DOHH2 (cell line): ENCODE measurements around the gene TMEM164.

Experiments used
- H3F3A ChIP-seq: fragments of 200-600 bp; sonication (generic), shearing (Covaris generic); 2 replicates; pipeline ENCODE4 v1.6.0; 2016; ENCODE audit warnings: antibody characterized with exemption, mild to moderate bottlenecking; ENCODE audit not compliant: control insufficient read depth, insufficient read depth
- H3K27ac ChIP-seq: fragments of 200-600 bp; sonication (generic); 2 replicates; pipeline ENCODE4 v1.5.1; 2014; ENCODE audit warnings: low read depth, mild to moderate bottlenecking, low read length, moderate library complexity
- H3K27me3 ChIP-seq: fragments of 200-600 bp; sonication (generic); 2 replicates; pipeline ENCODE4 v1.6.1; 2014; ENCODE audit warnings: mild to moderate bottlenecking, low read length, mixed read lengths; ENCODE audit not compliant: control insufficient read depth
- H3K36me3 ChIP-seq: fragments of 200-600 bp; sonication (generic); 2 replicates; pipeline ENCODE4 v1.6.1; 2014; ENCODE audit warnings: mild to moderate bottlenecking, low read length, moderate library complexity, mixed read lengths; ENCODE audit not compliant: control insufficient read depth
- H3K4me1 ChIP-seq: fragments of 200-600 bp; sonication (generic); 2 replicates; pipeline ENCODE4 v1.6.1; 2014; ENCODE audit warnings: mild to moderate bottlenecking, low read length, mixed read lengths; ENCODE audit not compliant: control insufficient read depth
- H3K4me2 ChIP-seq: fragments of 200-600 bp; sonication (generic); 2 replicates; pipeline ENCODE4 v1.6.0; 2014; ENCODE audit warnings: mild to moderate bottlenecking, low read length, moderate library complexity
- H3K4me3 ChIP-seq: fragments of 200-600 bp; sonication (generic); 2 replicates; pipeline ENCODE4 v1.5.1; 2014; ENCODE audit warnings: mild to moderate bottlenecking, low read length, mixed read lengths
- H3K79me2 ChIP-seq: fragments of 200-600 bp; sonication (generic); 2 replicates; pipeline ENCODE4 v1.6.1; 2014; ENCODE audit warnings: mild to moderate bottlenecking, low read length, mixed read lengths; ENCODE audit not compliant: control insufficient read depth
- H3K9me2 ChIP-seq: fragments of 200-600 bp; sonication (generic); replicated peaks from 2 replicates; pipeline ENCODE4 v1.6.1; 2014; ENCODE audit warnings: mild to moderate bottlenecking, low read length, mixed read lengths; ENCODE audit not compliant: control insufficient read depth
- H3K9me3 ChIP-seq: fragments of 200-600 bp; sonication (generic); 2 replicates; pipeline ENCODE4 v1.6.1; 2014; ENCODE audit warnings: antibody characterized with exemption, low read length, mixed read lengths; ENCODE audit not compliant: control insufficient read depth, insufficient read depth
- H4K20me1 ChIP-seq: fragments of 200-600 bp; sonication (generic); 2 replicates; pipeline ENCODE4 v1.6.0; 2014; ENCODE audit warnings: low read depth, mild to moderate bottlenecking, antibody characterized with exemption, low read length, moderate library complexity; ENCODE audit not compliant: control insufficient read depth, insufficient read depth
- CTCF ChIP-seq: fragments of 200-600 bp; sonication (generic); IDR thresholded peaks from one replicate; pipeline ENCODE4 v1.5.1; 2014; ENCODE audit warnings: antibody characterized with exemption, mild to moderate bottlenecking, low read depth, low read length; ENCODE audit not compliant: poor library complexity, severe bottlenecking
- EZH2phosphoT487 ChIP-seq: fragments of 200-600 bp; sonication (generic); IDR thresholded peaks from 2 replicates; pipeline ENCODE4 v1.6.1; 2017; ENCODE audit warnings: borderline replicate concordance, mild to moderate bottlenecking, antibody characterized with exemption, low read length, moderate library complexity, mixed read lengths

Gene TMEM164

DNA sequence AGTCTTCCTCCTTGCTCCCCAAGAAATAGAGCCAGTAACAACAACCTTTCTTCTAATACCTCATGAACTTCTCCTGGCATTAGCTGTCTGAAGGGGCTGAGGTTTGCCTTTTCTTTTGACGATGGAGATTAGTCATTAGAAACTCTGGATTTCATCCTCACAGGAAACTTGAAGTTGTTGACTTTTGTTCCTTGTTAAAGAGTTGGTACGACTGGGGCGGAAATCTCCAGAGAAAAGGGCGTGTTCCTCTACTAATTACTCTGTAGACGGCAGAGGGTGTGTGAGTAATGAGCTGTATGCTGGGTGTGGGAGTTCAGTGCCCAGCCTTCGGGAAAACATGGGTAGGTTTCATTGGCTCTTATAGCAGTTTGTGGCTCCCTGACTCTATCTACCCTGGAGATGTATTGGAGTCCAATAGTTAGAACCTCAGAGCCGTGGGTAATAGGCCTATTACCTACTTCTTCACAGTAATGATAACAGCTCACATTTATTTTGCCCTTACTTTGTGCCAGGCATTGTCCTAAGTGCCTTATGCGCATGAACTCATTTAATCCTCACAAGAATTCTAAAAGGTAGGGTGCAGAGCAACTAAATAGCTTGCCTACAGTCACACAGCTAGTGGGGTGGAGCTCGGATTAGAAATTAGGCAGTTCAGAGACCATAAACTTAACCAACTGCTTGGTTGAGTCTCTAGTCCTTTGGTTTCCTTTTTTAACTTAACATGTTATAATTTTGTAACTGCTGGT is 23.4 kb downstream of the TMEM164 start:
- Histone ChIP-seq H3K9me2 (no peaks in the 10 kb centered on the region), H3K9me3 (no peaks in the 10 kb centered on the region), H3K36me3 (no peaks in the 10 kb centered on the region), H3K27me3 (no peaks in the 10 kb centered on the region), H4K20me1 (no peaks in the 10 kb centered on the region), H3K4me3 (no peak overlapping the region), H3K4me2 (no peak overlapping the region), H3K79me2 (no peaks in the 10 kb centered on the region), H3K4me1 (no peaks in the 10 kb centered on the region), H3K27ac (no peak overlapping the region), H3F3A (no peaks in the 10 kb centered on the region)
- TF ChIP-seq CTCF (no peak), EZH2phosphoT487 (no peak)

- Histone ChIP-seq H4K20me1 (no peaks in the 10 kb centered on the region), H3K79me2 (no peaks in the 10 kb centered on the region), H3K9me2 (no peaks in the 10 kb centered on the region), H3F3A (no peaks in the 10 kb centered on the region), H3K4me2 (no peak overlapping the region), H3K27me3 (no peaks in the 10 kb centered on the region), H3K9me3 (no peaks in the 10 kb centered on the region), H3K4me3 (no peak overlapping the region), H3K4me1 (peaks cover 5% of the 10 kb centered on the region), H3K27ac (no peak overlapping the region), H3K36me3 (no peaks in the 10 kb centered on the region)
- no peak for TF ChIP-seq CTCF
- TF ChIP-seq EZH2phosphoT487: no peak
These were observed 29.7 kb downstream of the TMEM164 start for GRCh38 chrX:110032534-110033147.

DNA sequence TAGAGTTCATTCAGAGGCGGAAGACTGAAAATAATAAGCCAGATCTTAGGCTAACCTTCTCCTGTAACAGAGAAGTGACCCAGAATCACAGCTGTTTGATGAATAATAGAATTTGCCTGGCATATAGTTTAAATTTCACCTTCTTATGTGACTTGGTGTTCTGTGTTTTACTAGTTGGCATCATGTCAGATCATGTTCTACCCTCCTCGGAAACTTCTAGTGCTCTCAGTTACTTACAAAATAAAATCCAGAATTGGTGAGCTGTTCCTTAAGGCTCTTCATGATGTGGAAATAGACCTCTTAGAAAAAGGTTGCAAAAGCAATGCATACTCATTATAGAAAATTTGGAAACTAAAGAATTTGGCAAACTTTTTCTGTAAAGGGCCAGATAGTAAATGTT is 31.1 kb downstream of the TMEM164 start:
- no peaks in the 10 kb centered on the region for H4K20me1 ChIP-seq
- no peak overlapping the region for H3K4me2 ChIP-seq
- no peak overlapping the region for H3K27ac ChIP-seq
- peaks cover 5% of the 10 kb centered on the region for H3K4me1 ChIP-seq
- TF ChIP-seq CTCF (no peak), EZH2phosphoT487 (no peak)
- H3F3A ChIP-seq: no peaks in the 10 kb centered on the region
- no peaks in the 10 kb centered on the region for H3K27me3 ChIP-seq
- no peaks in the 10 kb centered on the region for H3K79me2 ChIP-seq
- H3K9me2 ChIP-seq: no peaks in the 10 kb centered on the region
- H3K4me3 ChIP-seq: no peak overlapping the region
- no peaks in the 10 kb centered on the region for H3K36me3 ChIP-seq
- no peaks in the 10 kb centered on the region for H3K9me3 ChIP-seq
